HG03432 (cell line): Measurements from ENCODE around the gene POU5F1.
"Not testable (repeated sequence)": the region's sequence is repeated elsewhere in the genome, so short reads cannot be mapped to it uniquely, and the experiment has no call there.

ENCODE experiments used
- ATAC-seq: cut with Tn5 transposase; IDR thresholded peaks from one replicate; pipeline ENCODE4 v1.9.1; 2021; ENCODE audit warnings: mild to moderate bottlenecking, moderate library complexity; ENCODE audit not compliant: unreplicated experiment

POU5F1 gene

GRCh38 chr6:31192431-31193105, 22.1 kb upstream of the POU5F1 start:
- not testable (repeated sequence) for ATAC-seq

GRCh38 chr6:31190488-31190887, 20.0 kb upstream of the POU5F1 start:
- ATAC-seq = no peak

- not testable (repeated sequence) for ATAC-seq
Observed at GRCh38 chr6:31189223-31189622, 18.7 kb upstream of the POU5F1 start.

- ATAC-seq = no peak
Observed at GRCh38 chr6:31187780-31188194, 17.3 kb upstream of the POU5F1 start.

- ATAC-seq = no peak
Observed at GRCh38 chr6:31186052-31186734, 15.7 kb upstream of the POU5F1 start.

- ATAC-seq = not testable (repeated sequence)
Observed at GRCh38 chr6:31185695-31186051, 15.2 kb upstream of the POU5F1 start.

GRCh38 chr6:31183859-31184258, 13.4 kb upstream of the POU5F1 start:
- ATAC-seq = not testable (repeated sequence)

GRCh38 chr6:31183287-31183686, 12.8 kb upstream of the POU5F1 start:
- not testable (repeated sequence) for ATAC-seq

GRCh38 chr6:31180500-31180899, 10.0 kb upstream of the POU5F1 start:
- ATAC-seq = no peak

GRCh38 chr6:31179896-31180295, 9.4 kb upstream of the POU5F1 start:
- no peak for ATAC-seq

GRCh38 chr6:31179042-31179386, 8.5 kb upstream of the POU5F1 start:
- no peak for ATAC-seq

- ATAC-seq = no peak
Observed at GRCh38 chr6:31178143-31179041, 7.9 kb upstream of the POU5F1 start.

- no peak for ATAC-seq
Observed at GRCh38 chr6:31175971-31176370, 5.5 kb upstream of the POU5F1 start.

- ATAC-seq = no peak
Observed at GRCh38 chr6:31174378-31174777, 3.9 kb upstream of the POU5F1 start.

- ATAC-seq = no peak
Observed at GRCh38 chr6:31173406-31173805, 2.9 kb upstream of the POU5F1 start.

- ATAC-seq = no peak
Observed at GRCh38 chr6:31172973-31173384, 2.5 kb upstream of the POU5F1 start.

- ATAC-seq = no peak
Observed at GRCh38 chr6:31171931-31172905, 1.7 kb upstream of the POU5F1 start.

- no peak for ATAC-seq
Observed at GRCh38 chr6:31170987-31171671, 647 bp upstream of the POU5F1 start.

- ATAC-seq = not testable (repeated sequence)
Observed at GRCh38 chr6:31169858-31170599, 453 bp downstream of the POU5F1 start.
